Measurements from ENCODE around the gene GK. TPM values are rescaled to one million over a fixed set of nuclear protein-coding genes. Genes with fewer than 3 reads are reported as not detected.

GK gene
- total and polyA plus RNA-seq, 9 of the 15 experiments (the other 6 are each of a cell fraction or from before 2014, with no cell fraction given): 8.0 to 15.7 (median 12.4) TPM

- H3K4me3 ChIP-seq: no peak overlapping the region
- CTCF ChIA-PET (ENCODE audit: low intra/inter-chr PET ratio): no interaction called here
- no peak for DNase-seq (ENCODE audit: extremely low read depth in 1 of 4, low spot score in 3 of 4)
- WGBS (ENCODE audit: insufficient coverage, low coverage, missing lambda C conversion rate): 80% methylated on average over 2 of the region's 2 CpGs
- no peaks in the 10 kb centered on the region for H4K20me1 ChIP-seq (replicated peaks; ENCODE audit: control insufficient read depth, insufficient read depth, low read length)
- H3K4me1 ChIP-seq (replicated peaks in 1 of 2; ENCODE audit: control insufficient read depth in 2 of 2, insufficient read depth in 2 of 2, low read length in 2 of 2): peaks cover 0 to 5% of the 10 kb centered on the region in 2 experiments; a peak in 2 of 5 replicates
- H3K27ac ChIP-seq (ENCODE audit: extremely low read depth, low read depth, low read length): no peak overlapping the region
- H3K9me3 ChIP-seq (replicated peaks; ENCODE audit: control insufficient read depth, insufficient read depth, low read depth, low read length): no peaks in the 10 kb centered on the region
- no peaks in the 10 kb centered on the region for H3K36me3 ChIP-seq (ENCODE audit: control insufficient read depth, insufficient read depth, low read length)
- intact Hi-C loops (cut with micrococcal nuclease): no loop called here
- no peaks in the 10 kb centered on the region for H3K9me1 ChIP-seq (ENCODE audit: control insufficient read depth, insufficient read depth, low read length)
- no peak overlapping the region for H2AFZ ChIP-seq (ENCODE audit: low read depth, low read length)
- in situ Hi-C loops (cut with MboI): no loop called here
- no peaks in the 10 kb centered on the region for H3K27me3 ChIP-seq (ENCODE audit: control insufficient read depth in 2 of 2, insufficient read depth in 2 of 2, low read length in 2 of 2)
- no peak overlapping the region for H3K9ac ChIP-seq (ENCODE audit: insufficient read depth in 1 of 2, low read depth in 2 of 2, low read length in 2 of 2)
- POLR2A ChIA-PET: no interaction called here
- no peak for FAIRE-seq
- no peak overlapping the region for H3K4me2 ChIP-seq (ENCODE audit: insufficient read depth, low read length)
- no TSS peak for BruUV-seq (replicated peaks)
- no peaks in the 10 kb centered on the region; the same call in 2 of the 3 replicates for H3K79me2 ChIP-seq (ENCODE audit: control insufficient read depth, insufficient read depth, low read length)
- no peak for ATAC-seq
- TF ChIP-seq CHD1 (IDR thresholded peaks at IDR 0.05; ENCODE audit: low read length): no peak
- TF ChIP-seq DPF2 (IDR thresholded peaks at IDR 0.05): no peak
- TF ChIP-seq CHAMP1 (IDR thresholded peaks at IDR 0.05): no peak
- TF ChIP-seq CTCF (IDR thresholded peaks at IDR 0.05 in 2 of 3, conservative IDR thresholded peaks at IDR 0.05 in 1 of 3; ENCODE audit: insufficient read depth in 2 of 3, low read depth in 1 of 3, low read length in 3 of 3): no peak
- TF ChIP-seq MYNN (IDR thresholded peaks at IDR 0.05): no peak
- TF ChIP-seq MYNN (CRISPR knock-in tag; IDR thresholded peaks at IDR 0.05): no peak
- no peak for TF ChIP-seq MCM2 (IDR thresholded peaks at IDR 0.05; ENCODE audit: low read depth)
- TF ChIP-seq, protein P1, sequence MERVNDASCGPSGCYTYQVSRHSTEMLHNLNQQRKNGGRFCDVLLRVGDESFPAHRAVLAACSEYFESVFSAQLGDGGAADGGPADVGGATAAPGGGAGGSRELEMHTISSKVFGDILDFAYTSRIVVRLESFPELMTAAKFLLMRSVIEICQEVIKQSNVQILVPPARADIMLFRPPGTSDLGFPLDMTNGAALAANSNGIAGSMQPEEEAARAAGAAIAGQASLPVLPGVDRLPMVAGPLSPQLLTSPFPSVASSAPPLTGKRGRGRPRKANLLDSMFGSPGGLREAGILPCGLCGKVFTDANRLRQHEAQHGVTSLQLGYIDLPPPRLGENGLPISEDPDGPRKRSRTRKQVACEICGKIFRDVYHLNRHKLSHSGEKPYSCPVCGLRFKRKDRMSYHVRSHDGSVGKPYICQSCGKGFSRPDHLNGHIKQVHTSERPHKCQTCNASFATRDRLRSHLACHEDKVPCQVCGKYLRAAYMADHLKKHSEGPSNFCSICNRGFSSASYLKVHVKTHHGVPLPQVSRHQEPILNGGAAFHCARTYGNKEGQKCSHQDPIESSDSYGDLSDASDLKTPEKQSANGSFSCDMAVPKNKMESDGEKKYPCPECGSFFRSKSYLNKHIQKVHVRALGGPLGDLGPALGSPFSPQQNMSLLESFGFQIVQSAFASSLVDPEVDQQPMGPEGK (CRISPR knock-in tag; IDR thresholded peaks at IDR 0.05; ENCODE audit: borderline replicate concordance): no peak
- no peak for TF ChIP-seq SOX6 (IDR thresholded peaks at IDR 0.05)
- no peak for TF ChIP-seq CREB3L1 (IDR thresholded peaks at IDR 0.05; ENCODE audit: borderline replicate concordance, low read depth)
- no peak for TF ChIP-seq NFIC (IDR thresholded peaks at IDR 0.05)
- no peak for TF ChIP-seq ZNF76 (CRISPR knock-in tag; IDR thresholded peaks at IDR 0.05; ENCODE audit: borderline replicate concordance)
- TF ChIP-seq THAP7 (CRISPR knock-in tag; IDR thresholded peaks at IDR 0.05): no peak
- no peak for TF ChIP-seq SMAD1 (IDR thresholded peaks at IDR 0.05; ENCODE audit: low read depth, low read length, partially characterized antibody)
Measured at GRCh38 chrX:30663322-30663721, 10.1 kb downstream of the GK start.

All from K562 (cell line).